ENCODE measurements around the gene UBIAD1.

GRCh38 chr1:11333631-11334030, 60.6 kb downstream of the UBIAD1 start:
- no peak for TF ChIP-seq POLR2A (IDR thresholded peaks at IDR 0.05; ENCODE audit: low read depth, low read length)
- no peak for TF ChIP-seq PAX5 (IDR thresholded peaks at IDR 0.05; ENCODE audit: insufficient read depth, low read length, severe bottlenecking)
- TF ChIP-seq POLR2AphosphoS5 (IDR thresholded peaks at IDR 0.05; ENCODE audit: low read depth, low read length) = no peak

All from GM12891 (cell line).